Epidermal melanocyte (primary cell): Measurements from ENCODE around the gene NARS2.
"Not testable (repeated sequence)": the region's sequence is repeated elsewhere in the genome, so short reads cannot be mapped to it uniquely, and the experiment has no call there.

Source experiments
- DNase-seq: peaks from one replicate; pipeline ENCODE4 v3.0.0; 2011; ENCODE audit warnings: low spot score; ENCODE audit not compliant: insufficient read length

The NARS2 gene

DNA sequence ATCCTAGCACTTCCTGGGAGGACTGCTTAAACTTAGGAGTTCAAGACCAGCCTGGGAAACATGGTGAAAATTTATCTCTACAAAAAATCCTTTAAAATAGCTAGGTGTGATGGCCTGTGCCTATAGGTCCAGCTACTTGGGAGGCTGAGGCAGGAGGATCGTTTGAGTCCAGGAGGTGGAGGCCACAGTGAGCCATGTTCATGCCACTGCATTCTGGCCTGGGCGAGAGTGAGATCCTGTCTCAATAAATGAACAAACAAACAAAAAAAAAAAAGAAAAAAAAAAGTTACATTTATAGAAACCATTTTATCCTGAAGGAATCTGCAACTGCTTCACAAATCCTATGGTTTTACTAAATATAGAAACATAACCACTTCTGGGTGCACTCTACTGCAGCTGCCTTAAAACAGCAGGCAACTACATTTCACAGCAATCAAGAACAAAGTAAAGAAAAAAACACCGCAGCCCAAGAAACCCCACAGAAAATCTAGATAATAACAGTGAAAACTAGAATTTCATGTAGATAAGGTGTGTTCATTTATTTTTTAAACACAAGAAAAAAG is 81.2 kb downstream of the NARS2 start:
- no peak for DNase-seq

DNA sequence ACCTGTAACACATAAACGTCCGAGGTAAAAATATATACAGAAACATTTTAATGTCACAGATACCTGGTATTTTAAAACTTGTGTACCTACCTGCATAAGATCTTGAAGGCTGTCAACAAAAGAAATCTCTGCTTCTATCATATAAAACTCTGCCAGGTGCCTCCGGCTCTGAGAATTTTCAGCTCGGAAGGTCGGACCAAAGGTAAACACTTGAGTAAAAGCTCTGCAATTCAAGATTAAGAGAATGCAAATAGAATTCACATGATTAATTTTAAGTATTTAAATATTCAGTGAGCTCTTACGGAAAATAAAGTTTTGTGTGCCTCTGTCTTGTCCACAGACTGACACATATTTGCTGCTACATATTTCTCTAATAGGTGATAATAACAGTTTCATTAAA is 81.7 kb downstream of the NARS2 start:
- DNase-seq: no peak

DNA sequence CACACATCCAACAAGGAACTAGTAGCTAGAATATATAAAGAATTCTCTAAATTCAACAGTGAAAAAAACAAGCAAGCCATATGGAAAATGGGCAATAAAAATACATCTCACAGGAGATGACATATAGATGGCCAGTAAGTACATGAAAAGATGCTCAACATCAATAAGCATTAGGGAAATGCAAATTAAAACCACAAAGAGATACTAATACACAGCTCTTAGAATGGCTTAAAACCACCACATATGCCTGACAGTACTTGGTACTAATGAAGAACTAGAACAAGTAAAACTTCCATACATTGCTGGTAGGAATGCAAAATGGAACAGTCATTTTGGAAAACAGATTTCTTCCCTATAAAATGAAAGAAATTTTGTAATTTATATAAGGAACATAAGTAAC is 85.5 kb downstream of the NARS2 start:
- no peak for DNase-seq

DNA sequence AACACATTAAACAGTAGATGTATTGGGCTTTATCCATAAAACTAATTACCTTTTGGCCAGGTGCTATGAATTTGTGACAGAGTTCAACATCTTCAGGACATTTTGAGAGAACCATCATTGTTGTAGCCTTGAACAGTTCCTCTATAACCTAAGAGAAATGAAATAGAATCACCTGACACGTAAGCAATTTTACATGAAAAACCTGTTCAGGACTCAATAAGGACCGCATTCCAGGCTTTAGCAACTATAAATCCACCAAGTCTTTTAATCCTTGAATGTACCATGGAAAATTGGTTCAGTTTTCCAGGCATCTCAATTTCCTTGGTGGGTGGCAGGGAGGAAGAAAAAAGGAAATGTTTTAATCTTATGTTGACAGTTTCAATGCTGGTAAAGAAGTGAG is 96.1 kb downstream of the NARS2 start:
- no peak for DNase-seq

DNA sequence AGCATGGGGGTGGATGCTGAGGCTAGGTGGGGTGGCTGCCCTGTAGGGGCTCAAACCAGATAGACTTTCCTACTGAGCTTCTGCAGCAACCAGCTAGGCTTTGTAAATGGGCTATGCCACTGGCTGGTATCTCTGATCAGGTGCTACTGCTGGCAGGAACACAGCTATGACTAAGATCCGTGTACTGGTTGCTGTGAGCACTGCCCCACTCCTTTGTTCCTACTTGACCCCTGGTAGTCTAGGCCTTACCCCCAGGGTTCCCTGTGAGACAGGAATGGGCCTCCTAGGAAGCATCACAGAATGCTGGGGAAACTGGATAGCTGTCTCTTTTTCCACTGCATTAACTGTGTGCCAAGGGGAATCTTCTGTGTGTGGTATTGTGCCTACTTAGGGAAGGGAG is 98.6 kb downstream of the NARS2 start:
- no peak for DNase-seq

DNA sequence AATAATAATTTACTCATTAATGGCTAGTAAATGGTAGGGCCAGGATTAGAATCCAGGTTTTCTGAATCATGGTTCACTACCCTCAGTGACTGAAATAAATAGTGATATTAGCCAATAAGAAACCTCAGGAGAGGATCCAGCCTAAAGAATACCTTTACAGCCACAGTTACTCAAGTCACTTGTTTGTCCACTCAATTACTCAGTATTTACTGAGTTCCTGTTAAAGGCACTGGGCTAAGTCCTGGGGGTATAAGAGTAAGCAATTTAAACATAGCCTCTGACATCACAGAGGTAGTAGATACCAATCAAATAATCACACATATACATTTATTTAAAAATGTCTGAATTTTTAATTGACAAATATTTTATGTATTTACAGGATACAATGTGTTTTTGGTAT is 100.2 kb downstream of the NARS2 start:
- no peak for DNase-seq

DNA sequence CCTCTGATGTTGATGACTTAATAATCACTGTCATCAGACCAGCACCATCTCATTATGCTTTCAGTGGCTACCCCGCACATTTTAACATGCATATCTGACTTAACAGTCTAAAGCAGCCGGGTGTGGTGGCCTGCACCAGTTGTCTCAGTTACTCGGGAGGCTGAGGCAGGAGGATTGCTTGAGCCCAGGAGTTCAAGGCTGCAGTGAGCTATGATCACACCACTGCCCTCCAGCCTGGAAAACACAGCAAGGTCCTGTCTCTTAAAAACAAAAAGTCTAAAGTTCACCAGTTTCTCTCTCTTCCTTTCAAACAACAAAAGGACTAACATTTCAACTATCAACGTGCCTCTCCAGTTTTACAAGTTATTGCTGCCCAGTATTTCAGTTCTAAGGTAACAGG is 101.8 kb downstream of the NARS2 start:
- no peak for DNase-seq

DNA sequence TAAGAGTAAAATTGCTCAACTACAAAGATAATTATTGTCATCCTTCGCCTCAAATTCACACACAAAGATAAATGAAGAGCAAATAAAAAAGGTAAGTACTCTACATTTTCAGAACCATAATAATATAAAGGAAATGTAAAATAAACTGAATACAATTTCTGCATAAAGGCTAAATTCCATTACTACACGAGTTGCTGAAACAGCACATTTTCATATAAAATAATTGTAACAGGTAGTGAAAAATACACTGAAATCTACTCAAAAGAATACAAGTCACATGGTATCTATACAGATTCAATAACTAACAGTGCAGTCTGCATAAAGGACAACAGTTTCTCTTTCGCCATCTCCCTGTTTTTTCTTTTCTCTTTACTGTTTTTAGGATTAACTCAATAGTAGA is 102.3 kb downstream of the NARS2 start:
- DNase-seq: no peak

DNA sequence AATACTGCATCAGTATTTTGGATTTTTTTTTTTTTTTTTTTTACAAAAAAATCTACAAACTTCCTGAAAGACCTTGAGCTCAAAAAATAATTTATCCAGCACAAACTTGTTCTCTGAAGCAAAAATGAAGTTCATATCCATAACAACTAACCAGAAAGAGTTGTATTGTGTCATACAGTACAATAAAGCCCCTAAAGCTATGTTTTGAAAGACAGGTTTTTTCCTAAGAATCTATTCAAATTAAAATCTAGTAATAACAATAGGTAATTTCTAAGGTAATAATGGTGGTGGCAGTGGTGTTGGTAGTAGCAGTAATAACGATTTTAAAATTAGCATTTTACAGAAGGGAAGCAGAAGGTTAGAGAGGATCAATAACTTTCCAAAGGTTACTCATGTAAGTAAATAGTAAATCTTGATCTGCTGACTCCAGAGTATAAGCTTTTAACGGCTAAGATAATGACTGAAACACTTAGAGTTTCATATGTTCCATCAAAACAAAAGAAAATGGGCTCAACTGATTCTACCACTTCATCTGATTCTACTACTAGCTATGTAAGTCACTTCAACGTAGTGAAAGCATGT is 103.7 kb downstream of the NARS2 start:
- no peak for DNase-seq

DNA sequence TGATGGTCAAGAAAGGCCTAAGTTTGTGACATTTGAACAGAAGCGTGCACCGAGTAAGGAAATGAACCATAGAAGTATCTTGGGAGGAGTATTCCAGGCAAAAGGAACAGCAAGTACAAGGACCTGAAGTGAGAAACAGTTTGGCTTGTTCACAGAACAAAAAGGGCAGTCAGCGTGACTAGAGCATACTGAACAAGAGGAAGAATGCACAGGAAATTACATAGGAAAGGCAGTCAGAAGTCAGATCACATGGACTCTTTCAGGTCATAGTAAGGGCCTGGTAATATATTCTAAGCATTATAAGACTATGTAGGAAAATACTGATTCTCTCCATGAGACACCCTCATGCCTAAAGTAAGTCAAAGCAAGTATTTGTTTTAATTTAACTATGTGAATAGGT is 104.8 kb downstream of the NARS2 start:
- no peak for DNase-seq

DNA sequence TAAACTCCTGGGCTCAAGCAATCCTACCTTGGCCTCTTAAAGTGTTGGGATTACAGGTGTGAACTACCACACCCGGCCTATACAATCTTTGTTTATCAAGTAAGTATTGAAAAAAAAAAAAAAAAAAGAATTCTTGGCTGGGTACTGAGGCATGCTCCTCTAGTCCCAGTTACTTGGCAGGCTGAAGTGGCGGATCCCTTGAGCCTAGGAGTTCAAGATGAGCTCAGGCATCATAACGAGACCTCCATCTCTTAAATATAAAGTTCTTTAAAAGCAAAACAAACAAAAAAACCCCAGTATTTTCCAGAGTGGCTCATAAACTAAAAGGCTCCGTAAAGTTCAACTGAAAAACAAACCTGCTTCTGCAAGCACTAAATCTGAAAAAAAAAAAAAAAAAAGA is 106.7 kb downstream of the NARS2 start:
- DNase-seq: no peak

DNA sequence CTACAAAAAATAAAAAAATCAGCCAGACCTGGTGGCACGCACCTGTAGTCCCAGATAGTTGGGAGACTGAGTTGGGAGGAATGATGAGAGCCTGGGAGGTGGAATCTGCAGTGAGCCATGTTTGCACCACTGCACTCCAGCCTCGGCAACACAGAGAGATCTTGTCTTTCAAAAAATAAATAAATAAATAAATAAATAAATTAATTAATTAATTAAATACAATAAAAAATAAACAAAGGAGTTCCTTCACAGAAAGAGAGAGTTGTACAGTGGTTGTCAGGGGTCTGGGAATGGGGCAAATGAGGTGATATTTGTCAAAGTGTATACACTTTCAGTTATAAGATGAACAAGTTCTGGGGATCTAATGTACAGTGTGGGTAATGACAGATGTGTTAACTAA is 107.3 kb downstream of the NARS2 start:
- no peak for DNase-seq

DNA sequence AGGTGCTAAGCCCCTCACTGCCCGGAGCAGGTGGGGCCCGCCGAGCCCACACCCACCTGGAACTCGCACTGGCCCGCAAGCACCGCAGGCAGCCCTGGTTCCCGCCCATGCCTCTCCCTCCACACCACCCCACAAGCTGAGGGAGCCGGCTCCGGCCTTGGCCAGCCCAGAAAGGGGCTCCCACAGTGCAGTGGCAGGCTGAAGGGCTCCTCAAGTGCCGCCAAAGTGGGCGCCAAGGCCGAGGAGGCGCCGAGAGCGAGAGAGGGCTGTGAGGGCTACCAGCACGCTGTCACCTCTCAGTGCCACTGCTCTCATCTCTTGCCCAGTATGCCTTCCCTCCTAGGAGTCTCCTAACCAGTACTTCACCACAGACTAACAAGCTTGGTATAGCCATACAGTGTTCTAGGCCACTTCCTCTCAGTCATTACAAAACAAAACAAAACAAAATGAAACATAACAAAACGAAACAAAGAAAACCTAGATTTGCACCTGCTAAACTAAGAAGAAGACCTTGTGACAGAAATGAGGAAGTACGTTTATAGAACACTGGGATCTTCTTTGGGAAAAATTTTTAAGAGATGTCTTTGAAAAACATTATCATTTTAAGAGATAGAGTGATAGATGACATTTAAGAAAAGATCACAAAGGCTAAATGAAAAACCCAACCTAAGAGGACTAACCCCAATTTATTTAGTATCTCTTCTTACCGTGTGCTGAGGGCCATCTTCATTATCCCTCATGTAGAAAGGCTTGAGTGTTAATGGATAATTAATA is 109.3 kb downstream of the NARS2 start:
- DNase-seq: no peak

DNA sequence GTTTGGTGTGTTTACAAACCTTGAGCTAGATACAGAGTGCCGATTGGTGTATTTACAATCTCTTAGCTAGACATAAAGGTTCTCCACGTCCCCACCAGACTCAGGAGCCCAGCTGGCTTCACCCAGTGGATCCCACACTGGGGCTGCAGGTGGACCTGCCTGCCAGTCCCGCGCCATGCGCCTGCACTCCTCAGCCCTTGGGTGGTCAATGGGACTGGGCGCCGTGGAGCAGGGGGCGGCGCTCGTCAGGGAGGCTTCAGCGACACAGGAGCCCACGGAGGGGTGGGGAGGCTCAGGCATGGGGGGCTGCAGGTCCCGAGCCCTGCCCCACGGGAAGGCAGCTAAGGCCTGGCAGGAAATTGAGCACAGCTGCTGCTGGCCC is 109.9 kb downstream of the NARS2 start:
- DNase-seq: not testable (repeated sequence)

DNA sequence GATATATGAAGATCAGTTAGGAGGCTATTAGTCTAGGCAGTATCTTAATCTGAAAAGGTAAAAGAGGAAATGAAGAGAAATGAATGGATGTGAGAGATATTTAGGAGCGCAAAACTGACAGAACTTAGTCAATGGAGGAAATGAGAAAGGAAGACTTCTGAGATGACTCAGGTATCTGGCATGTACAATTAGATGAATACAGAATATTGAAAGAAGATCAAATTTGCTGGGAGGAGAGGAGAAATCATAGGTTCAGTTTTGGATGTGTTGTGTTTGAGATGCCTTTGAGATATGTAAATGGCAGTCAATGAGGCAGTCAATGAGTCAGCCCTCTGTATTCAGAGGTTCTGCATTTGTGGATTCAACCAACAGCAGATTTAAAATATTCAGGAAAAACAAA is 114.2 kb downstream of the NARS2 start:
- DNase-seq: no peak

DNA sequence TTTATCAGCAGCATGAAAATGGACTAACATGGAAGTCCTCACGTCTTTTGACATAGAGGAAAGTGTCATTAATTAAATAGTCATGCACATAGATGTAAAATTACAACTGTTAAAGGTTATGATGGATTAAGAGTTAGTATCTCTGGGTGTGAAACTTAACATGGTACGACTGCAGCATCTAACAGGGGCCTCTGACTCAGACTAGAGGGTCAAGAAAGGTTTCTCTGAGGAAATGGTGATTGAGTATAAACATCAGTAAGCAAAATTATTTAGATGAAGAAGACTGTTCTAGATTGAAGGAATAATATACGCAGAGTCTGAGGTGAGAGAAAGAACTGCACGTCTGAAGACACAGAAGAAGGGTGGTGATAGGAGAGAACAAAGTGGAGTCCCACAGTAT is 114.9 kb downstream of the NARS2 start:
- no peak for DNase-seq

DNA sequence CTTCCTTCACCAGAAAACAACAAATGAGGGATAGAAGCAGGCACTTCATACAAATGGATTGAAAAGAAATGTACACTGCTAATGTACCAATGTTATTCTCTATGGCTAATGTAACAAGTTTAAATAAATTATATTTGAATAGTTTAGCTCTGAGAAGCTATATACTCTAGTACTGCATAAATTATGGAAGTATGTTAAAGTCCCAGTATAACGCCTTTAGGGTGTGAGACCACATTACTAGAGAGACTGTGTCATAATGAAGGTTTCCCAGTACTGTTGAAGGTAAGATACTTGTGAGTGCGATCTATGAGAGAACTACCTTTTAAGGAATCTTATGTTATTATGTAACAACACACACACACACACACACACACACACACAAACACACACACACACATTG is 117.2 kb downstream of the NARS2 start:
- DNase-seq: no peak

DNA sequence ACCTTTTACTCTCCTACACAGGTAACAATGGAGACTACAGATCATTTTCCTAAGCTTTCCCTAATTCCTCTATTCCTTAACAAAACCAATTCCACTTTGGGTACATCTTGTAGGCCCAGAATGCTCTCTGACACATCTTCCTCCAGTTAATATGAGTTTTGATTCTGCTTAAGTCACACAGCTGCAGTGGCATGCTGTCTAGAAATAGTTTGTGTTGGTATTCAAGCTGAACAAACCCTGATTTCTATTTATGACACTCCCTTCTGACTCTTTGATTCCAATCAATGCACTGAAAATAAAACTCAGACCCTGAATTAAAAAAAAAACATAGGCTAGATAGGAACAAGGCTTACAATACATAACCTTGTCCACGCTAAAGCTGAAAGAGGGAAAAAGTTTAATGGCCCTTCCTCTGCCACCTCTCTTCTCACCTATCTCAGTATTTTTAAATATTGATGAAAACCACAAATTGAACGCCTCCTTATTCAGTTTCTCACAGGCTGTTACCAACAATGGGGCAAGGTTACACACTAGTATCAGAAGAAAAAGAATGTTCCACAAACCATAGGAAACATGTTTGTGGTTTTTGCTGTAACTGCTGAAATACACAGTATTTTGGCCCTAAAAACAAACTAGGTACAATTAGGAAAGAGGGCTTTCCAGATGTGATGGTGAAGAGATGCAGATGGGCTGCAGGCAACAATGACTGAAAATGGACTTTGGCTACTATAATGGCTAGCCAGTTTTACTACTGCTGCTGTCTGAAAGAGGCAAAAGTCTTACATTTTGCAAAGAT is 121.3 kb downstream of the NARS2 start:
- DNase-seq: no peak

DNA sequence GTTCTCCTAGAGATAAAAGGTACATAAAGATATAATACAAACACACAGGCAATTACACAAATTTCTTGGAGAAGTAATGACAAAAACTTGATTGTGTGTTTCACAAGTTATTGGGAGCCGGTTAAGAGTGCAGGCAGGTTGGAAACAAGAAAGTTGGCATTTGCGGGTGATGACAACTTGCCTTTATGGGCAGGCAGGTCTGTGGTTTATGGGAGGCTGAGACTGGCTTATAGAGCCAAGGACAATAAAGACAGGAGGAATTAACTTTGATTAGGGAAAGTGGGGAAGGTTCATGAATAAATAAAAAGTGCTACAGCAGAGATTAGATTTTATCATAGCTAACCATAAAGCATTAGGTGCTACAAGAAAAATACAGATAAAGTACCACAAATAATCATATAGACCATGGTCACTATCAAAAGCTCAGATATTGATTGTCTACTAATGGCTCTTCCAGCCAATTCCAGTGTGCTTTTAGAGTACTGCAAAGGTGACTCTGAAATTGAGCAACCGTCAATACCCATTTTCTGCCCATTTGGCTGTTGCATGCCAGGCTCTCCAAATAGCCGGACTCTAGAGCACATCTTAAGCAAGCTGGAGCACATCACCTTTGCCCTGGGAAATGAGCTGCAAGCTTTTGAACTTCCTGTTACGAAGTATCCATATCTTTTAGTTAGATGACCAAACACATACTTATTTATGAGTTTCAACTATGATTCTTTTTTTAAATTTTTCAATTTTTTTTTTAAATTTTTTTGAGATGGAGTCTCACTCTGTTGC is 123.1 kb downstream of the NARS2 start:
- no peak for DNase-seq

DNA sequence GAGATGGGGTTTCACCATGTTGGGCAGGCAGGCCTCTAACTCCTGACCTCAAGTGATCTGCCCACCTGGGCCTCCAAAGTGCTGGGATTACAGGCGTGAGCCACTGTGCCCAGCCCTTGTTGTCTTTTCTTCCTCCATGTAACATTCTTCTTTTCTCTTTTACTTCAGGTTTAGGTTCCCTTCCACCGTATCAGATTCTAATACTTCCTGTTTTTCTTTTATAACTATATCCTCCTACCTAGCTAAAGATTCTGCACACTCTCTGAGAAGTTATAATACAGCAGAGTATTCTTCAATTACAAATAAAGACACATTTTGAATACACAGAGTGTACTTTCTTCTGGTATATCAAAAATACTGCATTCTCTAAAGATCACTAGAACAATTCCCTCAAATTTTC is 123.8 kb downstream of the NARS2 start:
- DNase-seq: no peak

DNA sequence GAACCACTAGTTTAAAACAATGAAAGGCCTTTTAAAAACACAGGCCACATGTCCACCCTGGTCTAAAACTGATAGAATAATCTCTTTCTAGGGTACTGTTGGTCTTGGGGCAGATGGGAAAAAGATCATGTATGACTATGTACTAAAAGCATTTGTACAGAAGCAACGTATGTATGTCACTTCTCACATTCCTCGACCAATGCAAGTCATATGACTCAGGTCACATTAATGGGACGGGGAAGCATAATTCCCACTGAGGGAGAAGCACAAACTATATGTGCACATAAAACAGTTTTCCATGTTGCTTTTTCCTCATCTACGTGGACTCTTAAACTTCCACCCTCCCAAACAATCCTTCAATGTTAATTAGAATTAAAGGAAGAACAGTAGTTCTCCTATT is 124.8 kb downstream of the NARS2 start:
- no peak for DNase-seq

DNA sequence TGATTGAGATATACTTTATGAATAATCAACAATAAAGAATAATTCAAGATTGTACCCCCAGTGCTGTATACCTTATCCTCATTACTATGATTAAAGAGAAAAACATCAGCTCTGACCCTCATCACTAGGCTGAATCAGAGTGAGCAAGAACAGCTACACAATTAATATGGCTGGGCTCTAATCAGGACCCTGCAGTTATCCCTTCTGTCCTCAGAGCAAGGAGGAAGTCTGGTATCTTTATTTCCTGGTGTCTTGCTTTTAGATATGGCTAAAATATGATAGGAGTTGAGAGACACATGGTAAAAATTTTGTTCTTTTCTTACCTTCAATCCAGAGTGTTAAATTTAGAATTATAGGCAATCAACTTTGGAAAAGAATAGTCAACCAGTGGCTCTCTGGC is 128.5 kb downstream of the NARS2 start:
- no peak for DNase-seq
